HG03196 (cell line): ENCODE measurements around the gene CNNM3.

Experiments used
- ATAC-seq: cut with Tn5 transposase; IDR thresholded peaks from one replicate; pipeline ENCODE4 v1.9.1; 2021; ENCODE audit not compliant: unreplicated experiment

The CNNM3 gene

GRCh38 chr2:96816836-96817702 lies 1.0 kb downstream of the CNNM3 start:
- no peak for ATAC-seq

- no peak for ATAC-seq
These were observed 1.8 kb downstream of the CNNM3 start for GRCh38 chr2:96817882-96818281.

- no peak for ATAC-seq
These were observed 3.2 kb downstream of the CNNM3 start for GRCh38 chr2:96819128-96819875.

DNA sequence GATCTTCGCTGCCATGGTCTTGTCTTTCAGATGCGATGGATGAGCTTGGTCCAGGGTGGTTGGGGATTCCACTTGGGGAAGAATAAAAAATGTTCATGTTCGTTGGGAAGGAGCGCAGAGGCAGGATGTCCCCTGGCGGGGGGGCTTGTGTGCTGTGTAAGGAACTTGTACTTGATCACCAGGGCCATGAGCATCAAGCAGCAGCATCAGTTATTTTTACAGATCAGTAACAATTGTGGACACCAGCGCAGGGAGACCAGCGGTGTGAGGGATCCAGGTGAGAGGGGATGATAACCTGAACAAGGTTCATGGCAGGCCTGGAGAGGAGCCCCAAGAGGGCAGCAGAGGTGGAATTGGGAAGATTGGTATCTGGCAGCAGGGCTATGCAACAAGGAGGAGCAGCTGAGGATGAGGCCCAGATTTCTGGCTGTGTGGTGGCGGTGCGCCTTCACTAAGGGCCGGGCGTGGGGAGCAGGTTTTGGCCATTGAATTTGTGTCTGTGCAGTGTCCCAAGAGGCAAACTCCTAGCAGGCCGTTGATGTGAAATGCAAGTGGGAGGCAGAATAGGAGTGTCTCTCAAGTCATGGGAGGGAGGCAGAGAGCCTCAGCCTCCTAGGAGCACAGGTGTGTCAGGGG lies 3.9 kb downstream of the CNNM3 start:
- ATAC-seq = no peak

- ATAC-seq = no peak
These were observed 5.1 kb downstream of the CNNM3 start for GRCh38 chr2:96821113-96821675.

- no peak for ATAC-seq
These were observed 6.7 kb downstream of the CNNM3 start for GRCh38 chr2:96822786-96823185.

GRCh38 chr2:96823198-96823597 lies 7.1 kb downstream of the CNNM3 start:
- ATAC-seq = no peak

GRCh38 chr2:96824079-96824870 lies 8.2 kb downstream of the CNNM3 start:
- no peak for ATAC-seq

- no peak for ATAC-seq
These were observed 9.0 kb downstream of the CNNM3 start for GRCh38 chr2:96825057-96825456.

- no peak for ATAC-seq
These were observed 10.6 kb downstream of the CNNM3 start for GRCh38 chr2:96826546-96827278.

DNA sequence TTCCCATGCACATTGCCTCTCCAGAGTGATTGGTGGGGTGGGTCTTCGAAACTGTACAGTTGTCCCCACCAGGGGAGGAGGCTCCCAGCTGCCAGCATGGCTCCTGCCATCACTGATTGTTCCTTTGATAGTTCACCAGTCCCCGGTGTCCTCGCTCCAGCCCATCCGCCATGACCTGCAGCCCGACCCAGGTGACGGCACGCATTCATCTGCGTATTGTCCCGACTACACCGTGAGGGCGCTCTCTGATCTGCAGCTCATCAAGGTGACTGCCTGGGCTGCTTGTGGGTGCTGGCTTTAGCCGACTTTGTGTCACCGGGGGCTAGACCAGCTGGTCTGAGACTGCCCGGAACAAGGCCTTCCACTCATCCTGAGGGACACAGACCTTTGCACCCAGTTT lies 12.4 kb downstream of the CNNM3 start:
- ATAC-seq = no peak

- ATAC-seq = no peak
These were observed 12.8 kb downstream of the CNNM3 start for GRCh38 chr2:96828874-96829273.

GRCh38 chr2:96830044-96830562 lies 14.0 kb downstream of the CNNM3 start:
- ATAC-seq = no peak

- no peak for ATAC-seq
These were observed 15.6 kb downstream of the CNNM3 start for GRCh38 chr2:96831679-96832078.

- ATAC-seq = no peak
These were observed 16.3 kb downstream of the CNNM3 start for GRCh38 chr2:96832408-96832753.

DNA sequence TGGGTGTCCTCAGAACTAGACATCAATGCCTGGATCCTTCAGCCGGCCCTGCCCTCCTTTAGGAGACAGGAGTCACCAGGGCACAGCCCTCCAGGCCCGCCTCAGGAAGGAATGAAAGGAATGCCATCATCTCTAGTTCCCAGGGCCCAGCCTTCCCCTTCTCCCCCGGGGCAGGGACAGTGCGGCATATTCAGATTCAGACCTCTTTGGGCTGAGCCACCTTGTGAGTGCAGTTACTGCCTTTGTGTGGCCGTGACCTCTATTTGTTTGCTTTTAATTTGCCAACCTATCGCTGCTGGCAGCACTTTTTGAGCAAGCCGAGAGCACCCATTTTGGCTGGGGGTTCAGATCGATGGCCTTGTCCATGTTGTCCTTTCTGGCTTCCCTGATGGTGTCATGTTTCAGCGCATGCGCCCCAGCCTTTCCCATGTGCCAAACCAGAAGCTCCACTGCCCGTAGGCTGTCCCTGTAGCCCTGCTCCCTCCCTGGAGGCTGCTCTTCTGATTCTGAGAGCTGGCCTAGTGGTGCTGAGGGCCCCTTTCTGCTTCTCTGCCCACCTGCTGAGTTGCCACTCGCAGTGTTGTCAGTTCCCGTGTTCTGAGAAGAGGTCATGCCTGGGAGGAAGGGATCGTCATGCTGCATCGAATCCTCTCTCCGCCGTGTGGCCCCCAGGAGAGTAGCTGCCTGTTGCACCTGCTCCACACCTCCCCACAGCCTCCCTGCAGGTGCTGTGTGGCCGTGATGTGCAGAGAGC lies 16.9 kb downstream of the CNNM3 start:
- ATAC-seq = no peak

- ATAC-seq = no peak
These were observed 19.8 kb downstream of the CNNM3 start for GRCh38 chr2:96835830-96836229.

DNA sequence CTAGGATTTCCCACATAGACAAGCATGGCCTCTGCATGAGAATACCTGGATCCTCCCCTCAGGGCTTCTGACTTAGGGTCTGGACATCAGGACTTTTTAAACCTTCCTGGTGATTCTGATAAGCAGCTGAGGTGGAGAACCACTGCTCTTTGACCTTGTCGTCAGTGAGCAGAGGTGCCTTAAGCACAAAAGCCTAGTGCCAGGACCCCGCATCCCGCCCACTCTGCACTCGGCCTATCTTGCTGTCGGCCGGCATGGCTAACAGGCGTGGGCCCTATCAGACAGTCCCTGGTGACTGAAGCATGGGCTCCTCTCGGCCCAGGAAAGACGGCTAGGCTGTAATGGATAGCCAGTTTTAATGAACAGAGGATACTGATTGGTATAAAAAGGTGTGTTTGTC lies 21.5 kb downstream of the CNNM3 start:
- ATAC-seq = no peak
